ENCODE data around the gene FCRL5. TPM values are rescaled to one million over a fixed set of nuclear protein-coding genes. Genes with fewer than 3 reads are reported as not detected.

FCRL5 gene
- not detected in 2 replicates for total RNA-seq

GRCh38 chr1:157551694-157552693, at the start of gene FCRL5:
Gene FCRL5 (minus strand): TSS chr1:157552515. CDS start chr1:157552362, 153 bp downstream.

DNA sequence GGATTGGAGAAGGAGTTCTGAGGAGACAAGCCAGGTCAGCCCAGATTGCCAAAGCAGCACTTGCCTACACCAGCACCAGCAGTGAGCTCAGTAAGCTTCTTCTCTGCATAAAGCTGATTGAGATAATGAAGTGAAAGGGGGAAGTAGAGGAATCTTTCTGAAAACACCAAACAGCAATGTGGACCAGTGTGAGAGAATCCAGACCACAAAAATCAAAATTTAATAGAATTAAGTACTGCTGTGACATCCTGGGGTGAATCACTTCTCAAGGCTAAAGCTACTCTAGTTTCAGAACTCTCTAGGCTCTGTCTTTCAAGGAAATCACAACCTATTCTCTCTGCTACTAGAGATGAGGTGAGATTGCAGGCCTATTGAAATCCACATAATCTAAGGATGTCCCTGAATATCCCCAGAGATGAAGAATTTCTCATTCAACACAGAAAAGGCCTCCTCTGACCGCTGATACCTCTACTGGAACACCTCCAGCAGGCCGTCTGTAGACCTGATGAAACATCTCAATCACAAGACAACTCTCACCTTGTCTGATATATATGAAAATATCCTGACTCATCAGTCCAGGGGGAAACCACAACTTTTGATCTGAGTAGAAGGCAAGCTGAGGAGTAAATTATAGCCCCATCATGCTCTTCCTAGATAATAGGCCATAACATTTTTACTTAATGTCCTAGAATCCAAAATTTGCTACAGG, 45.8 kb upstream of the FCRL5 start, which contains the start of gene FCRL4:
Gene FCRL4 (minus strand): TSS at position 127 of the 709 bp plus-strand sequence. CDS start 141 bp downstream, outside the sequence.

Other genes with a start within 250 kb of the FCRL5 start
- gene FCRL4, start 45.6 kb upstream of the FCRL5 start, total RNA-seq, result not detected in 2 replicates
- gene FCRL3, start 148.3 kb upstream of the FCRL5 start, total RNA-seq, result not detected in 2 replicates
- not detected in 2 replicates for gene FCRL2, start 224.6 kb upstream of the FCRL5 start, total RNA-seq